ENCODE results near the gene ETNK2.

ETNK2 gene

DNA sequence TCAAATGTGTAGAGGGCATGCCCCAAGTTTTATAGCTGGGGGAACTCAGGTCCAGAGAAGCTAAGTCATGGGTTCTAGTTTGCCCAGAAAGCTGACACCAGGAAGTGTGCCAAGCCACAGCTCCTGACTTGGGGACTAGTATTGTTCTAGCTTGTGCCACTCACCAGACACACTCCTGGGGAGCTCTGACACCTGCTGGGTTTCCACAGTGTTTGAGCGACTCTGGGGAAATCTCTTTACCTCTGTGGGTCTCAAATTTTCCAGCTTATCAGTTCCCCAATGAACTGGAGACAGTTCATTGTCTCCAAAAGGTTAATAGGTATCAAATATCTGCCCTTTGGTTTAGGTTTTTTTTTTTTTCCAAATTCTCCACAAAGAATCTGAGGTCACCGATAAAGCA lies 40.2 kb upstream of the ETNK2 start:
- DNase-seq (ENCODE audit: extremely low spot score): no peak
- POLR2A ChIA-PET: no interaction called here
- CTCF ChIA-PET: interaction anchor here (1.3 to 2.4 kb wide), 2 partner anchors 15 to 29 kb away, joined by 5 to 9 read pairs; no protein-coding TSS in a partner anchor
- TF ChIP-seq SUZ12 (IDR thresholded peaks at IDR 0.05): no peak
- TF ChIP-seq, protein P1, sequence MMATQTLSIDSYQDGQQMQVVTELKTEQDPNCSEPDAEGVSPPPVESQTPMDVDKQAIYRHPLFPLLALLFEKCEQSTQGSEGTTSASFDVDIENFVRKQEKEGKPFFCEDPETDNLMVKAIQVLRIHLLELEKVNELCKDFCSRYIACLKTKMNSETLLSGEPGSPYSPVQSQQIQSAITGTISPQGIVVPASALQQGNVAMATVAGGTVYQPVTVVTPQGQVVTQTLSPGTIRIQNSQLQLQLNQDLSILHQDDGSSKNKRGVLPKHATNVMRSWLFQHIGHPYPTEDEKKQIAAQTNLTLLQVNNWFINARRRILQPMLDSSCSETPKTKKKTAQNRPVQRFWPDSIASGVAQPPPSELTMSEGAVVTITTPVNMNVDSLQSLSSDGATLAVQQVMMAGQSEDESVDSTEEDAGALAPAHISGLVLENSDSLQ (IDR thresholded peaks at IDR 0.05): no peak
- TF ChIP-seq ARNT (IDR thresholded peaks at IDR 0.05): no peak

DNA sequence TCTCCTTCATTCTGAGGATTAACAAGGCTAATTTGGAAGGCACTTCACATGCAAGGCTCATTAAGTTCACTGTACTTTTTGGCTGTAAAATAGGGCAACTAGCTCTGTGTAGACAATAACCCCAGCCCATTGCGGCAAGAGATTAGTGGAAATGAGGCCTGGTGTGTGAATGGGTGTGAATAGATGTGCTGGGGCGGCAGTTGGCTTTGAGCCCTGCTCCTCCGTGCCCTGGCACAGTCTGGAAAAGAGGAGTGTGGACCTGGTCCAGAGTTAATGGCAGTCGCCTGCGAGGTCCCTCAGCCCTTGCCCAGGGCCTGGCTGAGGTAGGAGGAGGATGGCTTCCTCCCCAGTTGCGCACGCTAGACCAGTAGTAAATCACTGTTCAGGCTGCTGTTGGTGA lies 39.6 kb upstream of the ETNK2 start:
- POLR2A ChIA-PET: no interaction called here
- no peak for DNase-seq (ENCODE audit: extremely low spot score)
- TF ChIP-seq LEF1 (IDR thresholded peaks at IDR 0.05; ENCODE audit: borderline replicate concordance): no peak
- CTCF ChIA-PET: interaction anchor here (0.6 to 2.4 kb wide), 3 partner anchors 15 to 68 kb away, joined by 3 to 9 read pairs (median 8); no protein-coding TSS in a partner anchor

DNA sequence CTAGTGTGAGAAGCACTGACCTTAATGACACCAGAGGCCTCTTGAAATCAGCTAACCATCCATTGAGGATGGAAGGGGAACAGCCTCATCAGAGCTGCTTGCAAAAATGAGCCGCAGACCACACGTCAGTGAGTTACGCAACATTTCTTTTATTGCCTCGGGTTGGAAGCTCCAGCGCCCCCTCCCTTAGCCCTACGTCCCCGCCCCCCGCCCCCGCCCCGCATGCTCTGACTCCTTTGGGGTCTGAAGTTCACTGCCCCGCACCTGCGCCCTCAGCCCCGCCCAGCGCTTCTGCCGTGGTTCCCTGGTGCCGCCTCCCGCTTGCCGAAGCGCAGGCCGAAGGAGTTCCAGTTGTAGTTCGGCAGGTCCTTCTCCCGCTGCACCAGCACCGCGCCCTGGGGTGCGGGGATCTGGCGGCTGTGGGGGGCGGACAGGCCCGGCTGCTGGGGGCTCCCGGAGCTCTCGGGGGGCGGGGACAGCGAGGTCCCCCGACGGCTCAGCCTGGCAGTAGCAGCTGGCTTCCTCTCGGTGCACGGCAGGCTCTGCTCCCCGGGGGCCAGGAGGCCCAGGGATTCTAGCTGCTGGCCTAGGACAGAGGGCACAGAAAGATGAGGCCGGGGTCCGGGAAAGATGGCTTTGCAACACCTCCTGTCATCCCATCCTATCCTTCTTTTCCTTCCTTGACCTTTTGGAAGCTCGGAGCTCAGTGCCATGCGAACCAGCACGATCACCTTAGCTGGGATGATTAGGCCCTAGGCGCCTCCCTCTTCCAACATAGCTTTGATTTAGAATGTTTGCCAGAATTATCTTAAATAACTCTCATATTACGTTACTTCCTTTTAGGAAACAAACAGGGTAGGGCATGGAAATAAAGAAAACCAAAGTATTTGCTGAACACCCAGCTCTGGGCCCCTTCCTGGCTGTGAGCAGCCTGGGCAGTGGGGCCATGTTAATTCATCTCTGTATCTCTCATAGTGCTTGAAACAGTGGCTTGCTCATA lies 38.7 kb upstream of the ETNK2 start:
- CTCF ChIA-PET: interaction anchor here (0.6 to 2.4 kb wide), 3 partner anchors 16 to 69 kb away, joined by 3 to 9 read pairs (median 8); no protein-coding TSS in a partner anchor
- no peak for DNase-seq (ENCODE audit: extremely low spot score)
- POLR2A ChIA-PET: no interaction called here
- TF ChIP-seq SUZ12 (IDR thresholded peaks at IDR 0.05) (no peak), NFRKB (IDR thresholded peaks at IDR 0.05) (no peak), FOXA1 (IDR thresholded peaks at IDR 0.05) (no peak), ZNF384 (IDR thresholded peaks at IDR 0.05) (no peak), BHLHE40 (IDR thresholded peaks at IDR 0.05; ENCODE audit: borderline replicate concordance) (no peak), TARDBP (IDR thresholded peaks at IDR 0.05) (no peak), HDGF (IDR thresholded peaks at IDR 0.05; ENCODE audit: borderline replicate concordance) (no peak), CTBP1 (IDR thresholded peaks at IDR 0.05; ENCODE audit: borderline replicate concordance) (no peak), ARNT (IDR thresholded peaks at IDR 0.05) (no peak), ELF4 (IDR thresholded peaks at IDR 0.05) (no peak), FOXK2 (IDR thresholded peaks at IDR 0.05) (no peak), LEF1 (IDR thresholded peaks at IDR 0.05; ENCODE audit: borderline replicate concordance) (no peak), FOXM1 (IDR thresholded peaks at IDR 0.05; ENCODE audit: borderline replicate concordance) (no peak), SP1 (IDR thresholded peaks at IDR 0.05) (no peak), L3MBTL2 (conservative IDR thresholded peaks at IDR 0.05) (no peak)
- TF ChIP-seq, protein P1 (IDR thresholded peaks at IDR 0.05): no peak

DNA sequence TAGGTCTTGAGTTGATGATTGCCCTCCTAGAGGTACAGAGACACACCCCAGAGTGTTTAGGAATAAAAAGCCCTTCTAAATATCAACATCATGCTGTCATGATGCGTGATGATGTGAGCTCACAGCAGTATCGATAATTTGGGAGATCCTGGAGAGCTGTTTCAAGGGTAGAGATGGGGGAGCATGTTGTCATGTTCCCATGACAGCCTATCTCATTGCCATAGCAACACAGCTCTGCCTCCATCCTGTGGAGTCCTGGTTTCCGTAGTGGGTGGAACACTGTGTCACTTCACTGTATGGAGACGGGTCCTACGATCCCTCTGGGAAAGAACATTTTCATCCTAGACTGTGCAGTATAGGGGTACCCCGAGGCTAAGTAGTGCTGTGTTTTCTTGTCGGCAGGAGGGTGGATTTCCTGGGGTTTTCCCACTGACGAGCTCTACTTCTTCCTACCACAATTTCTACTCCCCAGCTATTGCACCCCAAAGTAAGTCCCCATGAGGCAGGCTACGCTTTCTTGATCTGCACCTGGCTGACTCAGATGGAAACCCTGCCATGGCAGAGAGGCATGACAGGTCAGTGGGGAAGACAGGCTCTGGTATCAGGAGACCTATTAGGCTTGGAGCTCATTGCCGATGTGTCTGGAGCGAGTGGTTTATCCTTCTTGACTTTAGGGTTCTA lies 37.3 kb upstream of the ETNK2 start:
- no peak for TF ChIP-seq ELF4 (IDR thresholded peaks at IDR 0.05)
- TF ChIP-seq LEF1 (IDR thresholded peaks at IDR 0.05; ENCODE audit: borderline replicate concordance): no peak
- TF ChIP-seq NFRKB (IDR thresholded peaks at IDR 0.05): no peak
- TF ChIP-seq, protein P1 (IDR thresholded peaks at IDR 0.05): no peak
- TF ChIP-seq CTBP1 (IDR thresholded peaks at IDR 0.05; ENCODE audit: borderline replicate concordance): no peak
- no peak for TF ChIP-seq SUZ12 (IDR thresholded peaks at IDR 0.05)
- no peak for TF ChIP-seq ARNT (IDR thresholded peaks at IDR 0.05)
- no peak for TF ChIP-seq TARDBP (IDR thresholded peaks at IDR 0.05)
- TF ChIP-seq FOXK2 (IDR thresholded peaks at IDR 0.05): no peak
- CTCF ChIA-PET: interaction anchor here (0.7 to 1.5 kb wide), 2 partner anchors 18 to 26 kb away, joined by 3 to 5 read pairs; no protein-coding TSS in a partner anchor
- POLR2A ChIA-PET: no interaction called here
- DNase-seq (ENCODE audit: extremely low spot score): no peak

DNA sequence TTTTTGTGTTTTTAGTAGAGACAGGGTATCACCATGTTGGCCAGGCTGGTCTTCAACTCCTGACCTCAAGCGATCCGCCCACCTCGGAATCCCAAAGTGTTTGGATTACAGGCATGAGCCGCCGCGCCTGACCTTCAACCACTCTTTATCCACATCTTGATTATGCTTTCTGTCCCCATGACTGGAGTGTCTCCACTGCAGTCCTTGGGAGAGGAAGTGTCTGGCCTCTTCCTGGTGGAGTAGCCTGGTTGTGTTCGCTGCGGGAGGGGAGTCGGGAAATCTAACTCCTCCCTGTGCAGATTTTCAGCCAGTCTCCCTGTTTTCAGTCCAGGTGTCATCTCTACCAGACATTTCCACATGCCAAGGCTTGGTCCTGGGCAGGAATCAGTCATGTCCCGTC lies 34.8 kb upstream of the ETNK2 start:
- ChIA-PET POLR2A (no interaction called here), CTCF (interaction anchor here (2.9 kb wide), 1 partner anchor 20 kb away, joined by 7 read pairs; no protein-coding TSS in a partner anchor)
- DNase-seq (ENCODE audit: extremely low spot score): no peak
- TF ChIP-seq SUZ12 (IDR thresholded peaks at IDR 0.05): no peak
- TF ChIP-seq HDGF (IDR thresholded peaks at IDR 0.05; ENCODE audit: borderline replicate concordance): no peak
- TF ChIP-seq FOXA1 (IDR thresholded peaks at IDR 0.05): no peak
- no peak for TF ChIP-seq FOXM1 (IDR thresholded peaks at IDR 0.05; ENCODE audit: borderline replicate concordance)
- no peak for TF ChIP-seq FOXK2 (IDR thresholded peaks at IDR 0.05)
- no peak for TF ChIP-seq ELF4 (IDR thresholded peaks at IDR 0.05)

DNA sequence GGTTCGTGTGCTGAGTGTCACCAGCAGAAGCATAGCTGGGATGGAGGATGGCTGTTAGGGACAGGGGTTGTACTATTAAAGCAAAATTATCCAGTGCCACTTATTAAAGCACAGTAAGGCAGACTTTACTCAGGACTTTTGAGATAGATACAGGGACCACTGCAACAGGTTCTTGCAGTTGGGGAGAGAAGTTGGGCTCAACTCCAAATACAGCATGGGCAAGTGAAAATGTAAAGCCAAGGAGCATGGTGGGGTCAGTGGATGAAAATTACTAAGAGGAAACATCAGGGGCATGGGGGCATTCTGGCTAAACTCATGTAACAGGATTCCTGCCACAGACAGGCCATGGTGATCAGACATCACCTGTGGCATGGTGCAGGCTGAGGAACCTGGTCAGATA lies 29.3 kb upstream of the ETNK2 start:
- no peak for DNase-seq (ENCODE audit: extremely low spot score)
- ChIA-PET POLR2A (no interaction called here), CTCF (interaction anchor here (1.7 kb wide), 1 partner anchor 26 kb away, joined by 5 read pairs; no protein-coding TSS in a partner anchor)
- no peak for TF ChIP-seq ARNT (IDR thresholded peaks at IDR 0.05)

Measured in HEK293T (cell line).